HG03521 (cell line): ENCODE results near the gene TMEM272.
A peak's percentile ranks its signal among the peaks of the same experiment; 100 is the strongest.

Source experiments
- ATAC-seq: cut with Tn5 transposase; IDR thresholded peaks from one replicate; pipeline ENCODE4 v1.9.1; 2021; ENCODE audit warnings: mild to moderate bottlenecking, moderate library complexity; ENCODE audit not compliant: unreplicated experiment

Gene TMEM272

GRCh38 chr13:51783428-51784094 is 61.4 kb downstream of the TMEM272 start:
- ATAC-seq: no peak

- no peak for ATAC-seq
These were observed 62.8 kb downstream of the TMEM272 start for GRCh38 chr13:51782026-51782710.

GRCh38 chr13:51781246-51782022 is 63.5 kb downstream of the TMEM272 start:
- ATAC-seq: peak; percentile 49

- ATAC-seq: no peak
These were observed 64.9 kb downstream of the TMEM272 start for GRCh38 chr13:51780099-51780498.

- no peak for ATAC-seq
These were observed 66.6 kb downstream of the TMEM272 start for GRCh38 chr13:51778392-51778791.

GRCh38 chr13:51777921-51778320 is 67.1 kb downstream of the TMEM272 start:
- no peak for ATAC-seq

- ATAC-seq: no peak
These were observed 68.8 kb downstream of the TMEM272 start for GRCh38 chr13:51776179-51776578.

GRCh38 chr13:51773515-51773914 is 71.5 kb downstream of the TMEM272 start:
- no peak for ATAC-seq

DNA sequence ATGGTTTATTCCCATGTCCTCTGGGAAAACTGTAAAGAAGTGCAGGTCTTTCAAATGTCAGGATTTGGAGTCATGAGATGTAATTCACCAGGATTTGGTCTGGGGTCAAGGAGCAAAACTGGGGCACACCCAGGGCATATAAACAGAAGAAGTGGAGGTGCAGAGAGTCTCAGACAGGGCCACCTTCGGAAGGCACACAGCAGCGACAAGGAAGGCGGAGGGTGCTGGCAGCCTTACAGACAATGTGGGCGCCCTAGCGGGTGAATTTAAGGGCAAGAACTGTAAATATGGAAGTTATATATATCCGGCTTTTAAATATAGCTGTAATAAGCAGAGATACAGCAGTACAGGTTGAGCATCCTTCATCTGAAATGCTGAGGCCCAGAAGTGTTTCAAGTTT is 72.2 kb downstream of the TMEM272 start:
- no peak for ATAC-seq

- ATAC-seq: no peak
These were observed 72.9 kb downstream of the TMEM272 start for GRCh38 chr13:51772105-51772455.

- ATAC-seq: no peak
These were observed 73.4 kb downstream of the TMEM272 start for GRCh38 chr13:51771418-51772104.

- ATAC-seq: no peak
These were observed 74.1 kb downstream of the TMEM272 start for GRCh38 chr13:51770681-51771417.

GRCh38 chr13:51770160-51770559 is 74.8 kb downstream of the TMEM272 start:
- ATAC-seq: no peak

DNA sequence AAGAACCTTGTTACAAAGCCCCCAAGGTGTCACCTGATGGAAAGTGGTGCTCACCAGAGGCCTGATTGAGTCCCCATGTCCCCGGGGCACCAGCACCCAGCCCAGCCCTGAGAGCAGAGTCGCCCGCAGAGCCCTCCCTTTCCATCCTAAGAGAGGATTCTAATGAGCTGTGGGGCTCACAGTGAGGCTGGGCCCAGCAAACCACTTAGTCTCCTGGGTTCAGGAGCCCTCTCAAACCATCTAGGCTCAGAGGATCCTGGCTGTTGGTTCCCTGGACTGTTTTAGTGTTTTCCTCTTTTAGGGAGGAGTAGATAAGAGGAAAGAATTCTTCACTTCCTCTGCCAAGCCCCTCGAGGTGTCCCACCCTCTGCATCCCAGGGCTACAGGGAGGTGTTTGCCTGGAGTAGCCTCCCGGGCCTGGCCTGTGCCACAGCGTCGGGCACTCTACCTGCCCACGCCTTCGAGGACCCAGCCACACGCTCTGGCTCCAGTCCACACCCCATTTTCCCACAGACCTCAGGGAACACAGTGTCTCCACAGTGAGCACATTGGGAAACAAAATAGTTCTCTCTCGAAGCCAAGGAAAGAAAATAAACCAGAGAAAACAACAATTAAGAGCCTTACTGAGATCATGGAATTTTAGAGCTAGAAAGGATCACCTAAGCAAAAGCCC is 75.4 kb downstream of the TMEM272 start:
- no peak for ATAC-seq

- ATAC-seq: no peak
These were observed 76.0 kb downstream of the TMEM272 start for GRCh38 chr13:51768976-51769375.

GRCh38 chr13:51768378-51768921 is 76.5 kb downstream of the TMEM272 start:
- ATAC-seq: no peak

DNA sequence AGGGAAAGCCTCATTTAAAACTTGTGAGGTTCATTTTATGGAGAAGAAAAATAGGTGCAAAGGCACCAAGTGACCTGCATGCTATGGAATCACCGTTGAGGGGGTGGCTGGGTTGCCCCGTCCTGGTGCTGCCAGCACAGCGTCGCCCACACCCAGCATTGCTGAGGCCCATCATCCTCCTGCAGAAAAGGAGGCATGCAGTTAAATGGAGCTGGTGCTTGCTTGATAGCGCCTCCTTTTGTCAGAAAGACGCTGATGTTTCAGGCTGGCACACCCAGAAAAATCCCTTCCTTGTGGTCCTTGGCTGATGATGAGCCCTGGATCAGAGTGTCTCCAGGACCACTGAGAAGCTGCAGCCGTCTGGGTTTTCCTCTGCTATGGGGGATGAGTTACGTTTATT is 77.9 kb downstream of the TMEM272 start:
- ATAC-seq: no peak

- no peak for ATAC-seq
These were observed 79.8 kb downstream of the TMEM272 start for GRCh38 chr13:51765142-51765515.

GRCh38 chr13:51764184-51765141 is 80.5 kb downstream of the TMEM272 start:
- ATAC-seq: peak; percentile 84
